K562 (cell line): Measurements from ENCODE around the gene SUMO3. TPM values are rescaled to one million over a fixed set of nuclear protein-coding genes. Genes with fewer than 3 reads are reported as not detected.

Experiments
- EP300 ChIP-seq: IDR thresholded peaks from 2 replicates; pipeline ENCODE4 v1.6.1; 2012; ENCODE audit warnings: low read length, improper control_type of control experiment
- ERF ChIP-seq: fragments of 450-650 bp; formaldehyde crosslinking; IDR thresholded peaks from 2 replicates; pipeline ENCODE4 v1.4.0; 2020; ENCODE audit warnings: mild to moderate bottlenecking, mixed read lengths
- MTA2 ChIP-seq: fragments of 450-650 bp; IDR thresholded peaks from 2 replicates; pipeline ENCODE4 v1.6.1; 2016; ENCODE audit warnings: low read depth
- RBM17 ChIP-seq: fragments of 200-400 bp; formaldehyde crosslinking; IDR thresholded peaks from 2 replicates; pipeline ENCODE4 v1.6.1; 2017; ENCODE audit warnings: low read depth, mild to moderate bottlenecking, low read length, borderline replicate concordance
- UBTF ChIP-seq, 2 experiments: IDR thresholded peaks; 2 replicates each; pipeline ENCODE4 v1.6.1; 2012; ENCODE audit warnings: improper control_type of control experiment in 2 of 2, low read depth in 2 of 2, low read length in 2 of 2, borderline replicate concordance in 1 of 2
- ZBTB11 ChIP-seq, 3 experiments: fragments of 200-800 bp in 1 of 3; fragments of 250-450 bp in 1 of 3; fragments of 450-650 bp in 1 of 3; sonication (Bioruptor Pico) in 1 of 3; sonication (Bioruptor generic) in 1 of 3; formaldehyde crosslinking in 1 of 3; IDR thresholded peaks; 2 replicates each; pipeline versions ENCODE4 v1.6.1 to v1.8.0; 2016 to 2022; ENCODE audit warnings: mild to moderate bottlenecking in 2 of 3, missing genetic modification characterization in 2 of 3, missing compliant biosample characterization in 1 of 3, moderate library complexity in 1 of 3
- ZNF76 ChIP-seq: fragments of 250-450 bp; sonication (Bioruptor Pico); IDR thresholded peaks from 2 replicates; pipeline ENCODE4 v1.4.0; 2020; ENCODE audit warnings: mild to moderate bottlenecking, moderate library complexity, borderline replicate concordance
- polyA plus RNA-seq, 8 experiments: library from polyadenylated mRNA; depleted of rRNA in 4 of 8; stranded (reverse) in 5 of 8; unstranded in 3 of 8; fragments of >200 nt; fragmentation: Nextera tagmentation in 2 of 8; fragmentation: Illumina TruSeq in 1 of 8; extraction: Ambion mirVana in 2 of 8; extraction: Trizol in 1 of 8; gene quantifications; 2 replicates each; pipeline versions ENCODE4 v1.2.1 to v1.2.3, GENCODE V29; 2011 to 2014; ENCODE audit warnings: inconsistent platforms in 1 of 8, missing spikeins in 1 of 8
- total RNA-seq, 7 experiments: library from RNA; depleted of rRNA in 6 of 7; stranded (reverse); fragments of >200 nt in 6 of 7; fragmentation: Illumina TruSeq in 2 of 7; extraction: Trizol in 2 of 7; gene quantifications; 2 replicates each; pipeline versions ENCODE4 v1.2.1 to v1.2.3, GENCODE V29; 2011 to 2021; ENCODE audit warnings: low replicate concordance in 1 of 7
- TF ChIP-seq, protein P1 (sequence below), 2 experiments: fragments of 200-800 bp in 1 of 2; sonication (Bioruptor generic) in 1 of 2; sonication (generic) in 1 of 2; formaldehyde crosslinking in 1 of 2; IDR thresholded peaks in 1 of 2; conservative IDR thresholded peaks in 1 of 2; 2 replicates each; pipeline versions ENCODE4 v1.5.0 to v1.6.1; 2016 to 2020; ENCODE audit warnings: missing compliant biosample characterization in 1 of 2, missing genetic modification characterization in 1 of 2, missing genetic modification reagents in 1 of 2
- TF ChIP-seq, protein P2 (sequence below): fragments of 450-650 bp; IDR thresholded peaks from 2 replicates; pipeline ENCODE4 v1.6.1; 2018; ENCODE audit not compliant: partially characterized antibody

The SUMO3 gene
- total and polyA plus RNA-seq, 9 of the 15 experiments (the other 6 are each of a cell fraction or from before 2014, with no cell fraction given): 13.9 to 143 (median 113) TPM

DNA sequence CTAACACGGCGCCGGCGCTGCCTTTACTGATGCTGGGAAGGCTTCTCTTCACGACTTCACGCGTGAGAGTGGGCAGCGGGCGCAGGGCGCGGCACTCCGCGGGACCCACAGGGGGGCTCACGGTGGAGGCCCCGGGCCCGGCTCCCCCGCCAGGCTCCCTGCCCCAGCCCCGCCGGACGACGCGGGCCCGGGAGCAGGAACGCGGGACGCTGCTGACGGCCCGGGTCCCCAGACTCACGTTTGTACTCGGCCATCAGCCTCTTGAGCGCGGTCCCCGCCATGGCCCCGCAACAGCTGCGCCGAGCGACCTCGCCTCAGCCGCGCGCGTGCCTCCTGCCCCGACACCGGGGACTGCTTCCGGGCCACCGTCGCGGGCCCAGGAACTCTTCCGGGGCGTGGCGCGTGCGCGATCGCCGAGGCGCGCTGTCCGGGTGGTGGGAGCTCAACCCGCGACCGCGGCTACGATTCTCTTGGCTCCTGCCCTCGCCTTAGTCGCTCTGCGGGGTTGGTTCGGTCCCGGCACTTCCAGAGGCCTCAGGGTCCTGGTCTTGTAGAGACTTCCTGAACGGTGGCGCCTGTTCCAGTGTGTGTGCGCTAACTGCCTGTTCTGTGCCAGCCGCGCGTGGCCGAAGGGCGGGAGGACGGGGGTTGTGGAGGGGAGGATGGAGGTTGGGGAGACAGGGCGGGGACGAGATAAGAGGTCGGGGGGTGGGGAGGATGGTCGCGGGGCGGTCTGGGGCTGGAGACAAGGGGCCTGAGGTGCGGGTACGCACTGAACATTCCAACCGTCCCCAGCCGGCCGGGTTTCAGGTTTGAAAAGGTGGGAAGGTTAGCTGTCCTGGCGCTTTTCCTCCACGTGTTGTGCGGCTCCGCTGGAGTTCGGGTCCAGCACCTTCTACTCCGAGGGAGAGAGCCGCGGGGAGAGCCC, 16.1 kb downstream of the SUMO3 start, which contains the start of gene UBE2G2 (continued):
- TF ChIP-seq ZBTB11 (CRISPR knock-in tag; IDR thresholded peaks at IDR 0.05) (peak in 2 of 3 experiments; percentile 76 to 89; a peak in 5 of 6 replicates), RBM17 (no peak), UBTF (IDR thresholded peaks at IDR 0.05; ENCODE audit: borderline replicate concordance in 1 of 2, low read depth in 2 of 2, low read length in 2 of 2) (peak in 1 of 2 experiments; percentile 45; a peak in 1 of 4 replicates), ZNF76 (CRISPR knock-in tag) (peak; percentile 62; the same call in 1 of the 2 replicates), EP300 (no peak), ERF (CRISPR knock-in tag) (peak; percentile 93; the same call in 1 of the 2 replicates), MTA2 (peak; percentile 78)
- TF ChIP-seq, protein P1, sequence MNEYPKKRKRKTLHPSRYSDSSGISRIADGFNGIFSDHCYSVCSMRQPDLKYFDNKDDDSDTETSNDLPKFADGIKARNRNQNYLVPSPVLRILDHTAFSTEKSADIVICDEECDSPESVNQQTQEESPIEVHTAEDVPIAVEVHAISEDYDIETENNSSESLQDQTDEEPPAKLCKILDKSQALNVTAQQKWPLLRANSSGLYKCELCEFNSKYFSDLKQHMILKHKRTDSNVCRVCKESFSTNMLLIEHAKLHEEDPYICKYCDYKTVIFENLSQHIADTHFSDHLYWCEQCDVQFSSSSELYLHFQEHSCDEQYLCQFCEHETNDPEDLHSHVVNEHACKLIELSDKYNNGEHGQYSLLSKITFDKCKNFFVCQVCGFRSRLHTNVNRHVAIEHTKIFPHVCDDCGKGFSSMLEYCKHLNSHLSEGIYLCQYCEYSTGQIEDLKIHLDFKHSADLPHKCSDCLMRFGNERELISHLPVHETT (CRISPR knock-in tag; conservative IDR thresholded peaks at IDR 0.05 in 1 of 2, IDR thresholded peaks at IDR 0.05 in 1 of 2): 0 out of 4 replicates have a peak, but pooled peaks of 1 of the 2 experiments have one; percentile 42
- TF ChIP-seq, protein P2, sequence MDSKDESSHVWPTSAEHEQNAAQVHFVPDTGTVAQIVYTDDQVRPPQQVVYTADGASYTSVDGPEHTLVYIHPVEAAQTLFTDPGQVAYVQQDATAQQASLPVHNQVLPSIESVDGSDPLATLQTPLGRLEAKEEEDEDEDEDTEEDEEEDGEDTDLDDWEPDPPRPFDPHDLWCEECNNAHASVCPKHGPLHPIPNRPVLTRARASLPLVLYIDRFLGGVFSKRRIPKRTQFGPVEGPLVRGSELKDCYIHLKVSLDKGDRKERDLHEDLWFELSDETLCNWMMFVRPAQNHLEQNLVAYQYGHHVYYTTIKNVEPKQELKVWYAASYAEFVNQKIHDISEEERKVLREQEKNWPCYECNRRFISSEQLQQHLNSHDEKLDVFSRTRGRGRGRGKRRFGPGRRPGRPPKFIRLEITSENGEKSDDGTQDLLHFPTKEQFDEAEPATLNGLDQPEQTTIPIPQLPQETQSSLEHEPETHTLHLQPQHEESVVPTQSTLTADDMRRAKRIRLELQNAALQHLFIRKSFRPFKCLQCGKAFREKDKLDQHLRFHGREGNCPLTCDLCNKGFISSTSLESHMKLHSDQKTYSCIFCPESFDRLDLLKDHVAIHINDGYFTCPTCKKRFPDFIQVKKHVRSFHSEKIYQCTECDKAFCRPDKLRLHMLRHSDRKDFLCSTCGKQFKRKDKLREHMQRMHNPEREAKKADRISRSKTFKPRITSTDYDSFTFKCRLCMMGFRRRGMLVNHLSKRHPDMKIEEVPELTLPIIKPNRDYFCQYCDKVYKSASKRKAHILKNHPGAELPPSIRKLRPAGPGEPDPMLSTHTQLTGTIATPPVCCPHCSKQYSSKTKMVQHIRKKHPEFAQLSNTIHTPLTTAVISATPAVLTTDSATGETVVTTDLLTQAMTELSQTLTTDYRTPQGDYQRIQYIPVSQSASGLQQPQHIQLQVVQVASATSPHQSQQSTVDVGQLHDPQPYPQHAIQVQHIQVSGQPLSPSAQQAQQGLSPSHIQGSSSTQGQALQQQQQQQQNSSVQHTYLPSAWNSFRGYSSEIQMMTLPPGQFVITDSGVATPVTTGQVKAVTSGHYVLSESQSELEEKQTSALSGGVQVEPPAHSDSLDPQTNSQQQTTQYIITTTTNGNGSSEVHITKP: peak; percentile 13
